Hepatocyte (in vitro differentiated cells): ENCODE results near the gene FNIP2. TPM values are rescaled to one million over a fixed set of nuclear protein-coding genes. Genes with fewer than 3 reads are reported as not detected.

Source experiments
- DNase-seq: peaks from one replicate; pipeline ENCODE4 v3.0.0-alpha.2; 2016; ENCODE audit warnings: low spot score
- H2AFZ ChIP-seq: fragments of 200-600 bp; sonication (generic); 2 replicates; pipeline ENCODE4 v1.6.0; 2016; ENCODE audit warnings: antibody characterized with exemption, mild to moderate bottlenecking
- H3K27ac ChIP-seq: fragments of 200-600 bp; sonication (generic); 2 replicates; pipeline ENCODE4 v1.5.1; 2016; ENCODE audit warnings: mild to moderate bottlenecking
- H3K27me3 ChIP-seq: fragments of 200-600 bp; sonication (generic); 2 replicates; pipeline ENCODE4 v1.6.1; 2016
- H3K36me3 ChIP-seq: fragments of 200-600 bp; sonication (generic); replicated peaks from 2 replicates; pipeline ENCODE4 v1.5.1; 2016; ENCODE audit warnings: low read depth; ENCODE audit not compliant: insufficient read depth
- H3K4me1 ChIP-seq: fragments of 200-600 bp; sonication (generic); 2 replicates; pipeline ENCODE4 v1.5.1; 2016; ENCODE audit warnings: mild to moderate bottlenecking, moderate library complexity; ENCODE audit not compliant: insufficient read depth
- H3K4me2 ChIP-seq: fragments of 200-600 bp; sonication (generic); 2 replicates; pipeline ENCODE4 v1.6.0; 2016
- H3K4me3 ChIP-seq: fragments of 200-600 bp; sonication (generic); 2 replicates; pipeline ENCODE4 v1.5.1; 2016; ENCODE audit warnings: mild to moderate bottlenecking
- H3K79me2 ChIP-seq: fragments of 200-600 bp; sonication (generic); 2 replicates; pipeline ENCODE4 v1.6.0; 2017; ENCODE audit warnings: mild to moderate bottlenecking
- H3K9me2 ChIP-seq: fragments of 200-600 bp; sonication (generic); replicated peaks from 2 replicates; pipeline ENCODE4 v1.6.0; 2017; ENCODE audit warnings: mild to moderate bottlenecking; ENCODE audit not compliant: insufficient read depth
- H3K9me3 ChIP-seq: fragments of 200-600 bp; sonication (generic); 2 replicates; pipeline ENCODE4 v1.5.1; 2016; ENCODE audit warnings: low read depth, mild to moderate bottlenecking
- H4K20me1 ChIP-seq: fragments of 200-600 bp; sonication (generic); 2 replicates; pipeline ENCODE4 v1.6.0; 2016; ENCODE audit warnings: mild to moderate bottlenecking; ENCODE audit not compliant: insufficient read depth, poor library complexity, severe bottlenecking
- EZH2 ChIP-seq: fragments of 200-600 bp; sonication (generic); IDR thresholded peaks from 2 replicates; pipeline ENCODE4 v1.6.1; 2016; ENCODE audit warnings: antibody characterized with exemption, mild to moderate bottlenecking, borderline replicate concordance
- EZH2phosphoT487 ChIP-seq: fragments of 200-600 bp; sonication (generic); IDR thresholded peaks from one replicate; pipeline ENCODE4 v1.6.1; 2018; ENCODE audit warnings: antibody characterized with exemption, mild to moderate bottlenecking, low read depth, moderate library complexity; ENCODE audit not compliant: unreplicated experiment, severe bottlenecking
- WGBS: methylation state at CpG from one replicate; pipeline ENCODE4 v1.1.6; 2016; ENCODE audit warnings: low lambda C conversion rate; ENCODE audit errors: missing lambda C conversion rate; 5-methylcytosine and 5-hydroxymethylcytosine counted together
- polyA plus RNA-seq: library from polyadenylated mRNA; unstranded; fragments of >200 nt; fragmentation: Nextera tagmentation; extraction: Ambion mirVana; gene quantifications from 2 replicates; pipeline ENCODE4 v1.2.1, GENCODE V29; 2016
- total RNA-seq: library from RNA; depleted of rRNA; stranded (reverse); fragments of >200 nt; gene quantifications from 2 replicates; pipeline ENCODE4 v1.2.3, GENCODE V29; 2014
- TF ChIP-seq, protein P1 (sequence below): fragments of 200-600 bp; sonication (generic); IDR thresholded peaks from 2 replicates; pipeline ENCODE4 v1.5.1; 2016; ENCODE audit warnings: antibody characterized with exemption, mild to moderate bottlenecking; ENCODE audit not compliant: poor library complexity

The FNIP2 gene
- total and polyA plus RNA-seq, 2 experiments from 2014 or later, result 20.8 to 61.0 TPM

DNA sequence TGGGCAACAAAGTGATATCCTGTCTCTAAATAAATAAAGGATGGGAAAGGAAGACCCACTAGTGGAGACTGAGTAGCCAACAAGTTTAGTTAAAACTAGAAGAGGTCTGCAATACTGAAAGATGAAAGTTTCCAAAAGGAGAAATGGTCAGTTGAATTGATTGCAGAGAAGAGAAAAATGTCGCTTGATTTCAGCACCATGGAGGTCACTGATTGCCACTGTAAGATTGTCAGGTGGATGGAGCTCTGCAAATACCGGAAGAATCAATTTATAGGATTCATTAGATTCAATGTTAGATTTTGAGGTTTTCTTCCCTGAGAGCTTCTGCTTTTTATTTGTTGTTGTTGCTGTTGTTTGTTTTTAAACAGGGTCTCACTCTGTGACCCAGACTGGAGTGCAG is 5.4 kb upstream of the FNIP2 start:
- Histone ChIP-seq H3K79me2 (no peaks in the 10 kb centered on the region), H3K4me2 (no peak overlapping the region), H3K4me1 (no peaks in the 10 kb centered on the region), H2AFZ (no peak overlapping the region), H3K9me2 (no peaks in the 10 kb centered on the region), H3K36me3 (no peaks in the 10 kb centered on the region), H3K27me3 (no peaks in the 10 kb centered on the region), H3K4me3 (no peak overlapping the region), H3K27ac (no peak overlapping the region), H4K20me1 (no peaks in the 10 kb centered on the region), H3K9me3 (no peaks in the 10 kb centered on the region)
- no peak for DNase-seq
- TF ChIP-seq EZH2 (no peak), EZH2phosphoT487 (no peak)
- TF ChIP-seq, protein P1, sequence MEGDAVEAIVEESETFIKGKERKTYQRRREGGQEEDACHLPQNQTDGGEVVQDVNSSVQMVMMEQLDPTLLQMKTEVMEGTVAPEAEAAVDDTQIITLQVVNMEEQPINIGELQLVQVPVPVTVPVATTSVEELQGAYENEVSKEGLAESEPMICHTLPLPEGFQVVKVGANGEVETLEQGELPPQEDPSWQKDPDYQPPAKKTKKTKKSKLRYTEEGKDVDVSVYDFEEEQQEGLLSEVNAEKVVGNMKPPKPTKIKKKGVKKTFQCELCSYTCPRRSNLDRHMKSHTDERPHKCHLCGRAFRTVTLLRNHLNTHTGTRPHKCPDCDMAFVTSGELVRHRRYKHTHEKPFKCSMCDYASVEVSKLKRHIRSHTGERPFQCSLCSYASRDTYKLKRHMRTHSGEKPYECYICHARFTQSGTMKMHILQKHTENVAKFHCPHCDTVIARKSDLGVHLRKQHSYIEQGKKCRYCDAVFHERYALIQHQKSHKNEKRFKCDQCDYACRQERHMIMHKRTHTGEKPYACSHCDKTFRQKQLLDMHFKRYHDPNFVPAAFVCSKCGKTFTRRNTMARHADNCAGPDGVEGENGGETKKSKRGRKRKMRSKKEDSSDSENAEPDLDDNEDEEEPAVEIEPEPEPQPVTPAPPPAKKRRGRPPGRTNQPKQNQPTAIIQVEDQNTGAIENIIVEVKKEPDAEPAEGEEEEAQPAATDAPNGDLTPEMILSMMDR, result no peak
- 45% methylated on average over 2 of the region's 2 CpGs for WGBS

DNA sequence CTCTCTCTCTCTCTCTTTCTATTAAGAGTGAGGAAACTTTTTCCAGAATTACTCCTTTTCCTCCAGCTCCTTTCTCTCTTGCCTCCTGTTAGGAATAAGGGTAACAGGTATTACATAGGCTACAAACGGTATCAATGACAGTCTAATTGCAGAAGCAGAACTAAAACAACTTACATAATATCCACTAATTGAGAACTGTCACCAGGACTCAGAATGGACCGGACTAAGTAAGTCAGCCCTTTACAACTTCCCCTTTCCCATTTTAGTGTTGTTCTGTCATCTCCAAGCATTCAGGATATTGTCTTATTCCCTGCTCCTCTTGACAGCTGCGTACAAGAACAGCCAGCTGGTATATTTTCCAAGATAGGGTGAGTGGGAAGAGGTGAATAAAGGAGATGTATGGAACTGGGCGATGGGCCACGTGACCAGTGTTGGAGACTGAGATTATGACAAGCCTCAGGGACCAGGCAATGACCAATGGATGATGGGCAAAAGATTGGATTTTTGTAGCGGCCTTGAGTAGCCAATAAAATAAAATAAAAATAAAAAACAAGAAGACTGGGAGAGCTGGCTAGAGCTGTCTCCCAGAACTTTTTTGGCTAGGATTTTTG is 2.3 kb upstream of the FNIP2 start:
- TF ChIP-seq EZH2 (no peak), EZH2phosphoT487 (no peak)
- TF ChIP-seq, protein P1, result no peak
- Histone ChIP-seq H3K27ac (no peak overlapping the region), H3K4me2 (no peak overlapping the region), H3K79me2 (peaks cover 21% of the 10 kb centered on the region), H3K9me3 (no peaks in the 10 kb centered on the region), H3K4me1 (peaks cover 7% of the 10 kb centered on the region), H4K20me1 (no peaks in the 10 kb centered on the region), H3K9me2 (no peaks in the 10 kb centered on the region), H3K36me3 (no peaks in the 10 kb centered on the region), H3K4me3 (no peak overlapping the region), H3K27me3 (no peaks in the 10 kb centered on the region), H2AFZ (no peak overlapping the region)
- DNase-seq, result no peak
- WGBS, result 87% methylated on average over 6 of the region's 6 CpGs

DNA sequence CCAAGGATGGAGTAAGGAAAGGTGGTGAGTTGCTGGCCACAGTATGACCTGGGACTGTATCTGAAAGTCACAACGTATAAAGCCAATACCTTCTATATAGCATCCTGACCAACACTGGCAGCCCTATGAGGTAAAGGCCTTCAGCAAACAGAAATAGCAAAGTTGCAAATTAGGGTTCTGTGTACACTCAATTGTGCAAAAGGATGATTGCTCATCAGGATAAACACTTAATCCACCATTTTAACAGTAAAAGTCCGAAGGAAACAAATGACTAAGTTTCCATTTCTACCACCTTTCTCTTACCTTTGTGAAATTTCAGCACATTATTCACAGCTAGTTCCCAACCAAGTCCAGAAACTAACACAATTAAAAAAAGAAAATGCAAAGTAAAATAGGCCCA is 1.4 kb upstream of the FNIP2 start:
- DNase-seq, result no peak
- no peaks in the 10 kb centered on the region for H3K9me3 ChIP-seq
- no peaks in the 10 kb centered on the region for H4K20me1 ChIP-seq
- H3K27ac ChIP-seq, result no peak overlapping the region
- H3K4me1 ChIP-seq, result peaks cover 7% of the 10 kb centered on the region
- TF ChIP-seq, protein P1, result no peak
- TF ChIP-seq EZH2phosphoT487 (no peak), EZH2 (no peak)
- H3K4me2 ChIP-seq, result peak overlapping the region; percentile 85
- H3K4me3 ChIP-seq, result no peak overlapping the region
- H3K9me2 ChIP-seq, result no peaks in the 10 kb centered on the region
- no peaks in the 10 kb centered on the region for H3K36me3 ChIP-seq
- 37% methylated on average over 2 of the region's 2 CpGs for WGBS
- no peaks in the 10 kb centered on the region for H3K27me3 ChIP-seq
- peak overlapping the region; percentile 89 for H2AFZ ChIP-seq
- H3K79me2 ChIP-seq, result peaks cover 30% of the 10 kb centered on the region
